Activated CD4-positive, alpha-beta T cell treated with anti-CD3 and anti-CD28 coated beads, Interleukin-2, amount 10 ng/mL, durations not matched to agents 24 days and 14 days (primary cell): ENCODE data around the gene NPFFR1. TPM values are rescaled to one million over a fixed set of nuclear protein-coding genes. Genes with fewer than 3 reads are reported as not detected.

Experiments
- DNase-seq: peaks from one replicate; pipeline ENCODE4 v3.0.0; 2022
- H3K27ac Mint-ChIP-seq: one replicate; pipeline ENCODE4 v1.8.0; 2022; ENCODE audit warnings: mild to moderate bottlenecking, mixed read lengths
- H3K27me3 Mint-ChIP-seq: one replicate; pipeline ENCODE4 v1.8.0; 2022; ENCODE audit warnings: mixed read lengths
- H3K36me3 Mint-ChIP-seq: one replicate; pipeline ENCODE4 v1.8.0; 2022; ENCODE audit warnings: low read depth, mild to moderate bottlenecking, mixed read lengths
- H3K4me1 Mint-ChIP-seq: one replicate; pipeline ENCODE4 v1.8.0; 2021; ENCODE audit warnings: mixed read lengths
- H3K4me3 Mint-ChIP-seq: one replicate; pipeline ENCODE4 v1.8.0; 2022; ENCODE audit warnings: mild to moderate bottlenecking, moderate library complexity, mixed read lengths
- H3K9me3 Mint-ChIP-seq: one replicate; pipeline ENCODE4 v1.8.0; 2021; ENCODE audit warnings: mixed read lengths
- intact Hi-C: fragments of 100-400 bp; cut with micrococcal nuclease; formaldehyde crosslinking; loops from one replicate; pipeline ENCODE4 v1.15.1; 2023
- total RNA-seq: library from RNA; stranded (reverse); gene quantifications from 2 replicates; pipeline ENCODE4 v1.2.3, GENCODE V29; 2022

NPFFR1 gene
- total RNA-seq, 1 donor from 2014 or later, result not detected

DNA sequence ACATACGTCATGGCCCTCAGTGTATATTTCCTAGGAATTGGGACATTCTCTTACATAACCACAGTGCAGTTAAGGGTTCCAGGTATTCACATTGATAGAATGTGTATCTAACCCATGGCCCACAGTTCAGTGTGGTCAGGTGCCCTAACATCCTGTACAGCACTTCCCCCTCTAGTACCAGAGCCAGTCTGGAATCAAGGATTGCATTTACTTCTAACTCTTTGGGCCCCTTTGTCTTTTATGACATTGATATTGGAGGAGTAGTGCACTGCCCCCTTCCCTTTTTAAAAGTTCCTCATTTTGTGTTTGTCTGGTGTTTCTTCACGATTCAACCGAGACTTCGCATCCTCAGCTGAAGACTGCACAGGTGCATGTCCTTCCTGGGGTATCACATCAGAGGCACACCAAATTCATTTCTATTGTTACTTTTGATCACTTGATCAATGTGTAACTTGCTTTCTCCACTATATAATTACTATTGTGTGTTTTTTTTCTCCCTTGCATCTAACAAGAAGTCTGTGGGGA lies 22.4 kb upstream of the NPFFR1 start:
- no peak overlapping the region for H3K27ac Mint-ChIP-seq
- intact Hi-C loops, result no loop called here
- H3K36me3 Mint-ChIP-seq, result no peaks in the 10 kb centered on the region
- H3K4me3 Mint-ChIP-seq, result no peak overlapping the region
- H3K4me1 Mint-ChIP-seq, result no peaks in the 10 kb centered on the region
- H3K9me3 Mint-ChIP-seq, result no peaks in the 10 kb centered on the region
- no peak for DNase-seq
- H3K27me3 Mint-ChIP-seq, result no peaks in the 10 kb centered on the region

DNA sequence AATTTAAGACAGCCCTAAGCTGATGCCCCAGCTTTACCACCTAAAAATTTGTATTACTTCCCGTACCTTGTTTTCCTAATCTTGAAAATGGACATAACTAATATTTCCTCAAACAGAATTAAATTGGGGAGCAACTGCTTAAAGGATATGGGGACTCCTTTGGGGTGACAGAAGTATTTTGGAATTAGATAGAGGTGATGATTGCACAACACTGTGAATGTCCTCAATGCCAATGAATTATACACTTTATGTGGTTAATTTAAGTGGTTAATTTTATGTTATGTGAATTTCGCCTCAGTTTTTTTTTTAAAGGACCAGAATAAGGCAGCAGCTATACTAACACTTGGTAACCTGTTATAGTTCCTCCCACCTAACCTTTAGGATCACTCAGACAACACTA lies 19.9 kb upstream of the NPFFR1 start:
- no peak overlapping the region for H3K27ac Mint-ChIP-seq
- no peaks in the 10 kb centered on the region for H3K27me3 Mint-ChIP-seq
- DNase-seq, result no peak
- no peaks in the 10 kb centered on the region for H3K4me1 Mint-ChIP-seq
- no peak overlapping the region for H3K4me3 Mint-ChIP-seq
- intact Hi-C loops, result no loop called here
- no peaks in the 10 kb centered on the region for H3K9me3 Mint-ChIP-seq
- H3K36me3 Mint-ChIP-seq, result no peaks in the 10 kb centered on the region

- intact Hi-C loops, result no loop called here
These were observed 18.5 kb upstream of the NPFFR1 start for GRCh38 chr10:70302292-70302691.

GRCh38 chr10:70300908-70301597 lies 17.2 kb upstream of the NPFFR1 start:
- Mint-ChIP-seq H3K4me3 (no peak overlapping the region), H3K9me3 (no peaks in the 10 kb centered on the region), H3K27ac (no peak overlapping the region), H3K4me1 (peaks cover 1% of the 10 kb centered on the region), H3K36me3 (no peaks in the 10 kb centered on the region), H3K27me3 (no peaks in the 10 kb centered on the region)
- intact Hi-C loops, result no loop called here
- DNase-seq, result no peak

More at GRCh38 chr10:70302292-70302691, 18.5 kb upstream of the NPFFR1 start:
- Mint-ChIP-seq H3K27me3 (no peaks in the 10 kb centered on the region), H3K4me1 (no peaks in the 10 kb centered on the region), H3K4me3 (no peak overlapping the region), H3K9me3 (no peaks in the 10 kb centered on the region), H3K36me3 (no peaks in the 10 kb centered on the region), H3K27ac (no peak overlapping the region)
- DNase-seq, result no peak

DNA sequence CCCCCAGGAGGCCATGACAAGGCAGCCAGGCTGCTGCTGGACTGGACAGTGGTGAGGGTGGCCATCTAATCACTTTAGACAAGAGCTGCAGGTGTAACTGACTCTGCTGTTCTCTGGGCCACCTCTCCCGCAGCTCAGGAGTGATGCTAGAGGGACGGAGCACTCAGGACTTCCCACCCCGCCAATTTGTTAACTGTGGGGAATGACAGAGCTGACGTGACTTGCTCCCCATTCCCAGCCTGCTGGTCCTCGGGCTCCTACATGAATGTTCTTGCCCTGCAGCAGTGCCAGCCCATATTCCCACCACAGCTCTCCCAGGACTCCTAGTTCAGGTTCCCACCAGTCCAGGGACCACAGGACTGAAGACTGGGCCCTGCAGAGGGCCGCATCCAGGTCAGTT lies 16.7 kb upstream of the NPFFR1 start:
- Mint-ChIP-seq H3K4me1 (peaks cover 1% of the 10 kb centered on the region), H3K27me3 (no peaks in the 10 kb centered on the region), H3K36me3 (no peaks in the 10 kb centered on the region), H3K9me3 (no peaks in the 10 kb centered on the region), H3K4me3 (no peak overlapping the region), H3K27ac (no peak overlapping the region)
- intact Hi-C loops, result no loop called here
- DNase-seq, result no peak

DNA sequence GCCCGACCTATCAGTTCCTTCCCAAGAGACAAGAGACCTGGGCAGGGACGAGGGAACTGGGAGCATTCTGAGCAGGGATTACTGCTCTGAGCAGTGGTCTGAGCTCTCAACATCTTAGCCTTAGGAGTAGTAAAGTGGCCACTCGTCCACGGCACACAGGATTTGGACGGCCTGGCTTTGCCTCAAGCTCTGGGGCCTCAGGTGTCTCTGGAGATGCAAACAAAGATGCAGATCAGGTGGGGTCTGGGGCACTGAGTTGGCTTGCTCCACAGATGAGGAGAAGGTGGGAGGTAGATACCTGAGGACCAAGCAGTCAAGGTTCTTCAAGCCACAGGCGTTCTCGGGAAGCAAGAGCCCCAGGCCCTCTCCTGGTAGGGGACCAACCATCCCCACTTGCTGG lies 16.1 kb upstream of the NPFFR1 start:
- no peak overlapping the region for H3K27ac Mint-ChIP-seq
- H3K27me3 Mint-ChIP-seq, result no peaks in the 10 kb centered on the region
- peaks cover 1% of the 10 kb centered on the region for H3K4me1 Mint-ChIP-seq
- intact Hi-C loops, result no loop called here
- no peaks in the 10 kb centered on the region for H3K9me3 Mint-ChIP-seq
- H3K36me3 Mint-ChIP-seq, result no peaks in the 10 kb centered on the region
- DNase-seq, result no peak
- no peak overlapping the region for H3K4me3 Mint-ChIP-seq

DNA sequence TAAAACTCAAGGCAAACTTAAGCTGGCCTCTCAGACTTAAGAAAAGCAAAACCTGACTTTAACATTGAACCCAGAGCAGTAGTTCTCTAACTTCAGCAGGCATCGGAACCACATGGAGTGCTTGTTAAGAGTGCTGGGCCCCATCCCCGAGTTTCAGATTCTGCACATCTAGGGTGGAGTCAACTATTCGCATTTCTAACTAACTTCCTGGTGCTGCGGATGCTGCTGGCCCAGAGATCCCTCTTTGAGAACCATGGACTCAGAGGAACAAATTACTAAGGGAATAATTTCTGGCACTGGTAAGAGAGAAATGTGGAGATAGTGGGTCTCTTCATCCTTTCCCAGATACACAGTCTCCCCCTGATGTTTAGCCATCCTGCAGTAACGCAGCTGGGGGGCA lies 14.6 kb upstream of the NPFFR1 start:
- H3K27me3 Mint-ChIP-seq, result no peaks in the 10 kb centered on the region
- H3K9me3 Mint-ChIP-seq, result no peaks in the 10 kb centered on the region
- H3K27ac Mint-ChIP-seq, result no peak overlapping the region
- H3K4me3 Mint-ChIP-seq, result no peak overlapping the region
- intact Hi-C loops, result no loop called here
- no peak for DNase-seq
- no peaks in the 10 kb centered on the region for H3K36me3 Mint-ChIP-seq
- peaks cover 1% of the 10 kb centered on the region for H3K4me1 Mint-ChIP-seq

DNA sequence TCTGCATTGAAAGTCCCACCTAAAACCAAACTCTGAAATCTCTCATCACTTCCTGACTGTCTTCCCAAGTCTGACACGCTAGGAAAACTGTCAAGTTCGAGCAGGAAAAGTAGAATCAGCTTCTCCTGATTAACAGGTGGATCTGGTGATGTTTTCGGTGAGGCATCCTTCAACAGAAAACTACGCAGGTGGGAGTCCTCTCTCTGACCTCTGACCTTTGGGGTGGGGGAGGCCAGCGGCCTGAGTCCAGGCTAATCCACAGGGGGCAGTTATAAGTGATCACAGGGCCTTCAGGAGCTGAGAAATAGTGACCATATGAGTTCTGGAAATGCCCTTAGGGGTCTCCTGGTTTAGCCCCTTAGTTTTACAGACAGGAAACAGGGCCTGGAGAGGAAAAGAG lies 13.4 kb upstream of the NPFFR1 start:
- no peaks in the 10 kb centered on the region for H3K9me3 Mint-ChIP-seq
- H3K4me1 Mint-ChIP-seq, result peaks cover 1% of the 10 kb centered on the region
- intact Hi-C loops, result no loop called here
- no peak overlapping the region for H3K4me3 Mint-ChIP-seq
- no peak overlapping the region for H3K27ac Mint-ChIP-seq
- DNase-seq, result no peak
- no peaks in the 10 kb centered on the region for H3K27me3 Mint-ChIP-seq
- no peaks in the 10 kb centered on the region for H3K36me3 Mint-ChIP-seq

DNA sequence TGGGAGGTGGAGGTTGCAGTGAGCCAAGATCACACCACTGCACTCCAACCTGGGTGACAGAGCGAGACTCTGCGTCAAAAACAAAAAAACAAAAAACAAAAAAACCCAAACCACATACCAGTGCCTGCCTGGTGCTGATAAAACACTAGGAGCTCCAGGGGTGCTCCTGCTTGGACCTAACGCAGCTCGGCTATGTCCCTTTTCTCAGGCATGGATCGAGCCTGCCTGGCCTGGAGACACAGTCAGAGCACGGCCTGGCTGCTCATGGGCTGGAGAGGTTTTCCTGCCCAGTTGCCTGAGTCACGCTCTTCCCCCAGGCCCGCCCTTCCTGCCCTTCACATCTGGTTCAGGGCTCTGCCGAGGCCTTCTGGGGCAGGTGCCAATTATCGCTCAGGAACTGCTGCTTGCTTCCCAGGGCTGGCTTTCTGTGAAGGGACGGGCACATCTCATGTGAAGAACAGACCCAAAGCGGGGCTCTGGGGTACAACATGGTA lies 12.6 kb upstream of the NPFFR1 start:
- H3K9me3 Mint-ChIP-seq, result no peaks in the 10 kb centered on the region
- intact Hi-C loops, result no loop called here
- no peak for DNase-seq
- H3K27ac Mint-ChIP-seq, result no peak overlapping the region
- no peaks in the 10 kb centered on the region for H3K27me3 Mint-ChIP-seq
- no peak overlapping the region for H3K4me3 Mint-ChIP-seq
- peaks cover 1% of the 10 kb centered on the region for H3K4me1 Mint-ChIP-seq
- no peaks in the 10 kb centered on the region for H3K36me3 Mint-ChIP-seq

DNA sequence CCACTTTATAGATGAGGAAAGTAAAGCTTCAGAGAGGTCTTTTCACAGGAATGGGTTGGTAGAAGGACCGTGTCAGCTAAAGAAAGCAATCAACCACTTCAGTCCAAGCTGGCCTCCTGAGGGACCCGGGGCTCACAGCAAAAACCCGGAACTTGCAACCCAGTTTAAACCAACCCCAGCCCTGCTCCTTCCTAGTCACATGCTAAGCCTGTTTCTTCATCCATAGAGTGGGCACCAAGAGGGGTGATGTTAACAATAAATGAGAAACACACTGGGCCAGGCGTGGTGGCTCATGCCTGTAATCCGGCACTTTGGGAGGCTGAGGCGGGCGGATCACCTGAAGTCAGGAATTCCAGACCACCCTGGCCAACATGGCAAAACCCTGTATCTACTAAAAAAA lies 12.1 kb upstream of the NPFFR1 start:
- no peaks in the 10 kb centered on the region for H3K27me3 Mint-ChIP-seq
- H3K9me3 Mint-ChIP-seq, result no peaks in the 10 kb centered on the region
- no peak overlapping the region for H3K4me3 Mint-ChIP-seq
- DNase-seq, result no peak
- H3K27ac Mint-ChIP-seq, result no peak overlapping the region
- intact Hi-C loops, result no loop called here
- H3K4me1 Mint-ChIP-seq, result peaks cover 1% of the 10 kb centered on the region
- no peaks in the 10 kb centered on the region for H3K36me3 Mint-ChIP-seq

- Mint-ChIP-seq H3K36me3 (no peaks in the 10 kb centered on the region), H3K4me1 (peaks cover 1% of the 10 kb centered on the region), H3K27me3 (no peaks in the 10 kb centered on the region), H3K27ac (no peak overlapping the region), H3K9me3 (no peaks in the 10 kb centered on the region), H3K4me3 (no peak overlapping the region)
- DNase-seq, result no peak
- intact Hi-C loops, result no loop called here
These were observed 11.5 kb upstream of the NPFFR1 start for GRCh38 chr10:70295321-70295720.

- Mint-ChIP-seq H3K36me3 (no peaks in the 10 kb centered on the region), H3K27ac (no peak overlapping the region), H3K4me1 (peaks cover 1% of the 10 kb centered on the region), H3K4me3 (no peak overlapping the region), H3K9me3 (no peaks in the 10 kb centered on the region), H3K27me3 (peaks cover under 1% of the 10 kb centered on the region)
- intact Hi-C loops, result no loop called here
- no peak for DNase-seq
These were observed 9.5 kb upstream of the NPFFR1 start for GRCh38 chr10:70293169-70293843.

GRCh38 chr10:70292004-70292403 lies 8.2 kb upstream of the NPFFR1 start:
- H3K27ac Mint-ChIP-seq, result no peak overlapping the region
- no peak for DNase-seq
- H3K4me3 Mint-ChIP-seq, result no peak overlapping the region
- intact Hi-C loops, result no loop called here
- no peaks in the 10 kb centered on the region for H3K9me3 Mint-ChIP-seq
- H3K36me3 Mint-ChIP-seq, result no peaks in the 10 kb centered on the region
- H3K4me1 Mint-ChIP-seq, result peaks cover 1% of the 10 kb centered on the region
- H3K27me3 Mint-ChIP-seq, result peaks cover 6% of the 10 kb centered on the region

GRCh38 chr10:70289739-70290138 lies 5.9 kb upstream of the NPFFR1 start:
- no peaks in the 10 kb centered on the region for H3K36me3 Mint-ChIP-seq
- DNase-seq, result no peak
- intact Hi-C loops, result no loop called here
- H3K27me3 Mint-ChIP-seq, result peaks cover 24% of the 10 kb centered on the region
- H3K4me1 Mint-ChIP-seq, result no peaks in the 10 kb centered on the region
- no peak overlapping the region for H3K27ac Mint-ChIP-seq
- peaks cover under 1% of the 10 kb centered on the region for H3K9me3 Mint-ChIP-seq
- H3K4me3 Mint-ChIP-seq, result no peak overlapping the region
